Thyroid gland (tissue), 4 donors: ENCODE results near the gene UBXN10.
"Not testable (repeated sequence)": the region's sequence is repeated elsewhere in the genome, so short reads cannot be mapped to it uniquely, and the experiment has no call there.

Experiments used
- POLR2A ChIP-seq, 2 donors: fragments of 450-650 bp; IDR thresholded peaks; one replicate each; pipeline ENCODE4 v1.6.1; 2017; ENCODE audit warnings: antibody characterized with exemption in 2 of 2, mild to moderate bottlenecking in 2 of 2, moderate library complexity in 1 of 2
- TF ChIP-seq, protein P1 (sequence below), 6 experiments: fragments of 200-600 bp in 3 of 6; fragments of 450-650 bp in 3 of 6; sonication (generic) in 3 of 6; IDR thresholded peaks; one replicate each; pipeline ENCODE4 v1.5.1; 2016 to 2019; ENCODE audit warnings: antibody characterized with exemption in 6 of 6, mild to moderate bottlenecking in 2 of 6, inconsistent platforms in 1 of 6, moderate library complexity in 1 of 6

GRCh38 chr1:20219053-20219452 is 33.2 kb downstream of the UBXN10 start:
- TF ChIP-seq, protein P1, sequence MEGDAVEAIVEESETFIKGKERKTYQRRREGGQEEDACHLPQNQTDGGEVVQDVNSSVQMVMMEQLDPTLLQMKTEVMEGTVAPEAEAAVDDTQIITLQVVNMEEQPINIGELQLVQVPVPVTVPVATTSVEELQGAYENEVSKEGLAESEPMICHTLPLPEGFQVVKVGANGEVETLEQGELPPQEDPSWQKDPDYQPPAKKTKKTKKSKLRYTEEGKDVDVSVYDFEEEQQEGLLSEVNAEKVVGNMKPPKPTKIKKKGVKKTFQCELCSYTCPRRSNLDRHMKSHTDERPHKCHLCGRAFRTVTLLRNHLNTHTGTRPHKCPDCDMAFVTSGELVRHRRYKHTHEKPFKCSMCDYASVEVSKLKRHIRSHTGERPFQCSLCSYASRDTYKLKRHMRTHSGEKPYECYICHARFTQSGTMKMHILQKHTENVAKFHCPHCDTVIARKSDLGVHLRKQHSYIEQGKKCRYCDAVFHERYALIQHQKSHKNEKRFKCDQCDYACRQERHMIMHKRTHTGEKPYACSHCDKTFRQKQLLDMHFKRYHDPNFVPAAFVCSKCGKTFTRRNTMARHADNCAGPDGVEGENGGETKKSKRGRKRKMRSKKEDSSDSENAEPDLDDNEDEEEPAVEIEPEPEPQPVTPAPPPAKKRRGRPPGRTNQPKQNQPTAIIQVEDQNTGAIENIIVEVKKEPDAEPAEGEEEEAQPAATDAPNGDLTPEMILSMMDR (IDR thresholded peaks at IDR 0.05) = not testable (repeated sequence)
- TF ChIP-seq POLR2A (IDR thresholded peaks at IDR 0.05) = not testable (repeated sequence)
